GM13976 (cell line): ENCODE results near the gene C2orf74.
"Not testable (repeated sequence)": the region's sequence is repeated elsewhere in the genome, so short reads cannot be mapped to it uniquely, and the experiment has no call there.

Experiments
- DNase-seq: peaks from one replicate; pipeline ENCODE4 v3.0.0; 2012; ENCODE audit warnings: low spot score
- CTCF ChIP-seq: IDR thresholded peaks from 2 replicates; pipeline ENCODE4 v1.5.1; 2012; ENCODE audit warnings: borderline replicate concordance, mild to moderate bottlenecking; ENCODE audit not compliant: insufficient read depth; ENCODE audit errors: extremely low read depth, missing control alignments, control extremely low read depth
- in situ Hi-C: fragments of 300-500 bp; cut with MboI; formaldehyde crosslinking; loops from one replicate; pipeline ENCODE4 v1.12.0; 2022; ENCODE audit warnings: low sequenced_read_pairs, mixed read lengths, inconsistent platforms; ENCODE audit not compliant: unreplicated experiment

C2orf74 gene

DNA sequence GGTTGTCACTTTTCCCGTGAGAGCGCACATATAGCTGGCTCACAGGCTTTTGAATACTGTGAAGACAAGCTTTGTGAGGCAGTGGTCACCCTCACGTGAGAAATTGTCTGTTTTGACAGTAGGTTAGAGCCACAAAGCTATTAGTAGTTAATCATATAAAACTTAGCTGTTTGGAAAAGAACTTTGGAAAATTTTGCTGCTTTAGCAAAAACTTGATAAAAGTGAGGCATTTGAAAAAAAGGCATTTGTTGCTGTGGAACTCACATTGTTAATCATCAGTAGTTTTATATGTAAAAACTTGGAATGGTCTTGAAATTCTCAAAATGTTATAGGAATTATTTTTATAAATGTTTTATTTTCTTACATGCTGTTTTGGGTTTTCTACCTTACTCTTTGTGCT, 22.3 kb downstream of the C2orf74 start:
- no peak for DNase-seq
- in situ Hi-C loops, result no loop called here
- TF ChIP-seq CTCF, result no peak

DNA sequence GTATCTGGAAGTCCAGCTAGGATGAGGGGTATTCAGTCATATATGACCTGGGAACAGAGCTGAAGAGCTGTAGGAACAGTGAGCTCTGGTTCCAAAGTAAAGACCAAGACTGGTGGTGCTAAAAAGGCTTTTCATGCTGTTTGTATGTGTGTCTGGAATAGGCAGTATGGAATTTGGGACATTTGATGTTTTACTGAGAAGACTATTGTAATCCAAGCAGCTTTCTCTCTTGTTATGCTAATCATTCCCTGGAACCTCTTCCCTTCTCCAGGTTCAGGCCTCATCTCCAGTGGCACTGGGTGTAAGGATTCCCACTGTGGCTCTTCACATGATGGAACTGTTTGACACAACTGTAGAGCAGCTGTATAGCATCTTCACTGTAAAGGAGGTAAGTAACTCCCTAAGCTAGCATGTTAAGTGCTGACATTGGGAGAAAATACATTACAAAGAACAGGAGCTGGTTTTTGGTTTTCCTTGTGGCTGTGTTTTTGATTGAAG, 23.3 kb downstream of the C2orf74 start:
- no peak for DNase-seq
- TF ChIP-seq CTCF, result no peak
- in situ Hi-C loops, result no loop called here

DNA sequence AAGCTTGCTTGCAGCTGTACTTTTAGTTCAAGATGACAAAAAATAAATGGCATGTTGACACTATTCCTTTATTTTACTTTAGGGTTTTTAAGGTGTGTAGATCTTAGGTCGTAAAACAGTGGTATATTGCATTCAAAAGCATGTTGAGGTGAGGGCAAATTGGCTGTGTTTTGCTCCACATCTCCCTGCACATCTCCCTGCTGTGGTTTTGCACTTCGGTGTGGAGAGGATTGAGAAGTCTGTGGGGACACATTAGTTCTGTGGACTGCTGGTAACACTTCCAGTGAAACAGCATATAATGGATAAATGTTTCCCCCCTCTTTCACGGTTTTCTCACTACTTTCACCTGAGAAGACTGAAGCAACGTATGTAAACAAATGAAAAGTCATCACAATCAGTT, 25.1 kb downstream of the C2orf74 start:
- in situ Hi-C loops, result no loop called here
- TF ChIP-seq CTCF, result no peak
- DNase-seq, result no peak

DNA sequence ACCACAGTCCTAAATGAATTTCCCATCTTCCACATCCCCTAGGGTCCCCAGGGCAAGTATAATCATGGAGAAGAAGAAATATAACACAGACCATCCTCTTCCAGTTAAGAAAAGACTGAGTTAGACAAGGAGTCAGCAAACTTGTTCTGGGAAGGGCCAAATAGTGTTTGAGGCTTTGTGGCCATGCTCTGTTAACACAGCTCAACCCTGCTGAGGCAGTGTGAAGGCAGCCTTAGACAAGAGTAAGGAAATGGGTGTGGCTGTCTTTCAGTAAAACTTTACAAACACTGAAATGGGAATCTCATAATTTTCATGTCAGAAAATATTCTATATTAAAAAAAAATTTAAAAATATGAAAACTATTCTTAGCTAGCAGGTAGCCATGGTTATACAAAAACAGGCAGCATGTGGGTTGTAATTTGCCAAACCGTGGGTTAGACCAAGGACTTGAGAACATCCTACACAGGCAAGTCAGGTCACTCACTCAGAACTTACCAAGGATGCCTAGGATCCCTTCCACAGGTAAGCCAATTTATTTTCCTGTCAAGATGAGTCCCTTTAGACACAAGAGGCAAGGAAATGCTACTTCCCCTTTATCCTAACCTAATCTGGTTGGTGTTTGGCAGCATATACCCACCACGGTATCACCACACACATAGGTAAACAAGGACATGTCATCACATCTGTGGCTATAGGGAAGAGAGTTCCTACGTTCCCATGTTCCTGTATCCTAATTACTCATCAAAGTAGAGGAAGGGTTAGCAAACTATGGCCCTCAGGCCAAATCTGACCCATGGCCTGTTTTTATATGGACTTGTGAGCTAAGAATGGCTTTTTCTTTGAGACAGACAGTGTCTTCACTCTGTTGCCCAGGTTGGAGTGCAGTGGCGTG, 31.9 kb downstream of the C2orf74 start:
- DNase-seq, result no peak
- no peak for TF ChIP-seq CTCF
- in situ Hi-C loops, result no loop called here

DNA sequence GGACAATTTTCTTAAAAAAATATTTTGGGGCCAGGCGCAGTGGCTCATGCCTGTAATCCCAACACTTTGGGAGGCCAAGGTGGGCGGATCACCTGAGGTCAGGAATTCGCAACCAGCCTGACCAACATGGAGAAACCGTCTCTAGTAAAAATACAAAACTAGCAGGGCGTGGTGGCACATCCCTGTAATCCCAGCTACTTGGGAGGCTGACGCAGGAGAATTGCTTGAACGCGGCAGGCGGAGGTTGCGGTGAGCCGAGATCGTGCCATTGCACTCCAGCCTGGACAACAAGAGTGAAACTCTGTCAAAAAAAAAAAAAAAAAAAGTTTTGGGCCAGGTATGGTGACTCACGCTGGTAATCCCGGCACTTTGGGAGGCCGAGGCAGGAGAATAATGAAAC, 32.7 kb downstream of the C2orf74 start:
- in situ Hi-C loops, DNase-seq: not testable (repeated sequence)

DNA sequence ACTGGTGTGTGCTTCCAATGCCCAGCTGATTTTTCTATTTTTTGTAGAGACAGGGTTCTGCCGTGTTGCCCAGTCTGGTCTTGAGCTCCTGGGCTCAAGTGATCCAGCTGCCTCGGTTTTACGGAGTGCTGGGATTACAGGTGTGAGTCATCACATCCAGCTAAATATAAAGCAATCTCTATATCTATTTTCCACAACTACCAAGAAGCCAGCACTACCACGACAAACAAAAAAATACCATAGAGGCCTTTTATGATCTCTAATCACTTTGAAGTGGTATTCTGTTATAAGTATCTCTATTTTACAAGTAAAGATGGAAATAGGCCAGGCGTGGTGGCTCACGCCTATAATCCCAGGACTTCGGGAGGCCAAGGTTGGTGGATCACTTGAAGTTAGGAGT, 34.7 kb downstream of the C2orf74 start:
- no peak for DNase-seq
- TF ChIP-seq CTCF, result no peak
- in situ Hi-C loops, result no loop called here

DNA sequence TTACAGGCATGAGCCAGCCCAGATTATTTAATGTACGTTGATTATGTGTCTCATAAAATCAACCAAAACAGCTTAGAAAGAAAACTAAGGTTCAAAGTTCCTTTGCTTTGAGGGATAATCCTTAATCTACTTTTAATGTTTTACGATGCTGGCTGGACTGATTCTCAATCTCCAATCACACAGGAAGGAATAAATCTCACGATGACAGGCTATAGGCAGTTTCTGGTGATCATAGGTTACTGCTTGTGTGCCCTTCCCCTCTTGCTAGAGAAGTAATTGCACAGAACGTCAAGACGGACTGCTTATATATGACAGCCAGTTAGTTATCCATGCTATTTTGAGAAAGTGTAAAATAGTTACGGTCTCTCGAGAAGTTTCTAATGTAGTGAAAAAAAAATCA, 43.1 kb downstream of the C2orf74 start:
- no peak for TF ChIP-seq CTCF
- in situ Hi-C loops, result no loop called here
- DNase-seq, result no peak
